ENCODE data around the gene SEC14L3. TPM values are rescaled to one million over a fixed set of nuclear protein-coding genes. Genes with fewer than 3 reads are reported as not detected.

SEC14L3 gene
- total and polyA plus RNA-seq, 2 of the 4 experiments (the other 2 are of a cell fraction), result not detected

DNA sequence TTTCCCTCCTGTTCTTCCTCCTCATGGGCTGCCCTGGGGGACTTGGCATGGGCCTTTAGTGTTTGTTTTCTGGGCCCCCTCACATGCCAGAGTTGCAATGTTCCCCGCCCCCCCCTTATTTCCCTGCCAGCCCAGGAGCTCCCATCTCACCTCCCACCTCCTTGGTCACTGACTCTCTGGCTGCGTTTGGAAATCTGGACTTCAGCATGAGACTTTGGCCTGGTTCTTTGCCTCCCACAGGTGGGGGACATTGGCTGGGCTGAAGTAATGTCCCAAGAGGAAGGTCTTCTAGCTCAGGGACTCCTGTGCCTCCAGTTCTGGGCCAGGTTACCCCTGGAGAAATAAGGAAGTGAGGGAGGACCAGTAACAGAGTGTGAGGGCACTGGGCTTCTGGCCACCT is 39.3 kb downstream of the SEC14L3 start:
- dilution Hi-C loops (cut with HindIII; ENCODE audit: low sequenced_read_pairs, unreplicated experiment) (no loop called here), intact Hi-C loops (cut with micrococcal nuclease) (no loop called here), in situ Hi-C loops (cut with MboI; ENCODE audit: low sequenced_read_pairs) (no loop called here)
- H3K27me3 ChIP-seq (ENCODE audit: control insufficient read depth, insufficient read depth, low read length), result no peaks in the 10 kb centered on the region
- no peak overlapping the region for H3K18ac ChIP-seq (ENCODE audit: low read depth, low read length)
- no peak overlapping the region for H2BK120ac ChIP-seq (ENCODE audit: low read depth, low read length)
- H3K56ac ChIP-seq (ENCODE audit: extremely low read depth, insufficient read depth, low read length), result no peak overlapping the region
- H4K8ac ChIP-seq (ENCODE audit: low read depth in 2 of 2, low read length in 2 of 2), result no peak overlapping the region
- H3K4ac ChIP-seq (ENCODE audit: low read depth, low read length), result no peak overlapping the region
- WGBS, 2 experiments (ENCODE audit: extremely low coverage in 2 of 2, insufficient read length in 1 of 2), result no CpG with 5 or more reads among the region's 2 CpGs
- ATAC-seq (ENCODE audit: low read depth) (no peak), DNase-seq (no peak)
- H4K5ac ChIP-seq (ENCODE audit: low read depth, low read length), result no peak overlapping the region
- no peaks in the 10 kb centered on the region for H3K79me1 ChIP-seq (ENCODE audit: low read depth in 1 of 2, low read length in 2 of 2)
- H4K20me1 ChIP-seq (ENCODE audit: insufficient read depth, low read length), result no peaks in the 10 kb centered on the region
- H3K9ac ChIP-seq (ENCODE audit: low read depth, low read length), result no peak overlapping the region
- TF ChIP-seq MXI1 (IDR thresholded peaks at IDR 0.05; ENCODE audit: borderline replicate concordance, low read depth, low read length) (no peak), RCOR1 (IDR thresholded peaks at IDR 0.05; ENCODE audit: insufficient replicate concordance, low read length) (no peak), RFX5 (IDR thresholded peaks at IDR 0.05; ENCODE audit: low read depth, low read length) (no peak), CHD1 (IDR thresholded peaks at IDR 0.05; ENCODE audit: low read depth, low read length) (no peak), MAZ (IDR thresholded peaks at IDR 0.05; ENCODE audit: borderline replicate concordance, low read depth, low read length) (no peak), MAFK (IDR thresholded peaks at IDR 0.05; ENCODE audit: low read depth, low read length) (no peak), NFE2L2 (IDR thresholded peaks at IDR 0.05; ENCODE audit: low read depth, low read length) (no peak), BHLHE40 (IDR thresholded peaks at IDR 0.05; ENCODE audit: low read depth, low read length) (no peak), FOS (IDR thresholded peaks at IDR 0.05; ENCODE audit: low read depth, low read length) (no peak), CEBPB (IDR thresholded peaks at IDR 0.05; ENCODE audit: low read depth, low read length) (no peak), POLR2A (IDR thresholded peaks at IDR 0.05; ENCODE audit: low read depth, low read length) (no peak), SMC3 (IDR thresholded peaks at IDR 0.05; ENCODE audit: low read depth, low read length) (no peak), RAD21 (IDR thresholded peaks at IDR 0.05; ENCODE audit: low read length) (no peak)
- TF ChIP-seq, protein P1, sequence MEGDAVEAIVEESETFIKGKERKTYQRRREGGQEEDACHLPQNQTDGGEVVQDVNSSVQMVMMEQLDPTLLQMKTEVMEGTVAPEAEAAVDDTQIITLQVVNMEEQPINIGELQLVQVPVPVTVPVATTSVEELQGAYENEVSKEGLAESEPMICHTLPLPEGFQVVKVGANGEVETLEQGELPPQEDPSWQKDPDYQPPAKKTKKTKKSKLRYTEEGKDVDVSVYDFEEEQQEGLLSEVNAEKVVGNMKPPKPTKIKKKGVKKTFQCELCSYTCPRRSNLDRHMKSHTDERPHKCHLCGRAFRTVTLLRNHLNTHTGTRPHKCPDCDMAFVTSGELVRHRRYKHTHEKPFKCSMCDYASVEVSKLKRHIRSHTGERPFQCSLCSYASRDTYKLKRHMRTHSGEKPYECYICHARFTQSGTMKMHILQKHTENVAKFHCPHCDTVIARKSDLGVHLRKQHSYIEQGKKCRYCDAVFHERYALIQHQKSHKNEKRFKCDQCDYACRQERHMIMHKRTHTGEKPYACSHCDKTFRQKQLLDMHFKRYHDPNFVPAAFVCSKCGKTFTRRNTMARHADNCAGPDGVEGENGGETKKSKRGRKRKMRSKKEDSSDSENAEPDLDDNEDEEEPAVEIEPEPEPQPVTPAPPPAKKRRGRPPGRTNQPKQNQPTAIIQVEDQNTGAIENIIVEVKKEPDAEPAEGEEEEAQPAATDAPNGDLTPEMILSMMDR (conservative IDR thresholded peaks at IDR 0.05; ENCODE audit: low read depth, low read length), result no peak
- TF ChIP-seq, protein P2, sequence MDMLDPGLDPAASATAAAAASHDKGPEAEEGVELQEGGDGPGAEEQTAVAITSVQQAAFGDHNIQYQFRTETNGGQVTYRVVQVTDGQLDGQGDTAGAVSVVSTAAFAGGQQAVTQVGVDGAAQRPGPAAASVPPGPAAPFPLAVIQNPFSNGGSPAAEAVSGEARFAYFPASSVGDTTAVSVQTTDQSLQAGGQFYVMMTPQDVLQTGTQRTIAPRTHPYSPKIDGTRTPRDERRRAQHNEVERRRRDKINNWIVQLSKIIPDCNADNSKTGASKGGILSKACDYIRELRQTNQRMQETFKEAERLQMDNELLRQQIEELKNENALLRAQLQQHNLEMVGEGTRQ (IDR thresholded peaks at IDR 0.05; ENCODE audit: low read depth, low read length), result no peak
- TF ChIP-seq, protein P3, sequence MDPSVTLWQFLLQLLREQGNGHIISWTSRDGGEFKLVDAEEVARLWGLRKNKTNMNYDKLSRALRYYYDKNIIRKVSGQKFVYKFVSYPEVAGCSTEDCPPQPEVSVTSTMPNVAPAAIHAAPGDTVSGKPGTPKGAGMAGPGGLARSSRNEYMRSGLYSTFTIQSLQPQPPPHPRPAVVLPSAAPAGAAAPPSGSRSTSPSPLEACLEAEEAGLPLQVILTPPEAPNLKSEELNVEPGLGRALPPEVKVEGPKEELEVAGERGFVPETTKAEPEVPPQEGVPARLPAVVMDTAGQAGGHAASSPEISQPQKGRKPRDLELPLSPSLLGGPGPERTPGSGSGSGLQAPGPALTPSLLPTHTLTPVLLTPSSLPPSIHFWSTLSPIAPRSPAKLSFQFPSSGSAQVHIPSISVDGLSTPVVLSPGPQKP (IDR thresholded peaks at IDR 0.05; ENCODE audit: borderline replicate concordance, low read depth, low read length), result no peak
- H3K4me3 ChIP-seq (ENCODE audit: insufficient read depth, low read depth, low read length), result no peak overlapping the region
- no peak overlapping the region for H2BK5ac ChIP-seq (ENCODE audit: low read depth, low read length, poor library complexity, severe bottlenecking)
- no peaks in the 10 kb centered on the region for H3K9me3 ChIP-seq (ENCODE audit: control insufficient read depth, insufficient read depth, low read length)
- no TSS peak for BruUV-seq (replicated peaks)
- H3K23ac ChIP-seq (ENCODE audit: low read depth, low read length), result no peak overlapping the region
- H3K4me1 ChIP-seq (ENCODE audit: control insufficient read depth, insufficient read depth, low read length), result no peaks in the 10 kb centered on the region
- H2BK20ac ChIP-seq (ENCODE audit: low read depth, low read length), result no peak overlapping the region
- no peak overlapping the region for H2BK15ac ChIP-seq (ENCODE audit: low read depth, low read length)
- CTCF ChIA-PET, result no interaction called here
- no peak overlapping the region for H3K27ac ChIP-seq (ENCODE audit: insufficient read depth, low read length)
- POLR2A ChIA-PET (ENCODE audit: unreplicated experiment), result no interaction called here
- peaks cover 6% of the 10 kb centered on the region; the same call in 1 of the 2 replicates for H3K36me3 ChIP-seq (ENCODE audit: control insufficient read depth, insufficient read depth, low read length)
- no peaks in the 10 kb centered on the region for H3K9me1 ChIP-seq (ENCODE audit: insufficient read depth, low read length)
- no peak overlapping the region for H3K14ac ChIP-seq (replicated peaks; ENCODE audit: low read depth, low read length)
- H4K91ac ChIP-seq (ENCODE audit: insufficient read depth, low read depth, low read length), result no peak overlapping the region
- H3K4me2 ChIP-seq (ENCODE audit: low read depth, low read length), result no peak overlapping the region
- no peak overlapping the region for H2AK5ac ChIP-seq (ENCODE audit: low read depth, low read length)
- H2AFZ ChIP-seq (replicated peaks; ENCODE audit: low read length, poor library complexity), result no peak overlapping the region
- H2AK9ac ChIP-seq (replicated peaks; ENCODE audit: low read depth, low read length, poor library complexity), result no peak overlapping the region
